Panc1 (cell line): ENCODE results near the gene FRMD5. TPM values are rescaled to one million over a fixed set of nuclear protein-coding genes. Genes with fewer than 3 reads are reported as not detected.

Experiments
- ATAC-seq: fragments of 200-7000 bp; cut with Tn5 transposase; 2 replicates; pipeline ENCODE4 v1.9.1; 2020; ENCODE audit warnings: mild to moderate bottlenecking, moderate library complexity
- BruUV-seq: library from RNA; stranded (reverse); fragments of 400-500 nt; replicated peaks from 2 replicates; lab custom pipeline; 2021; lab: Mats Ljungman, UMichigan
- CTCF ChIA-PET: fragments of 300-600 bp; sonication (Branson Sonifier 250); formaldehyde crosslinking; loops from one replicate; lab custom pipeline; 2022; ENCODE audit warnings: antibody characterized with exemption; lab: Charles Lee
- POLR2A ChIA-PET: fragments of 300-600 bp; sonication (Branson Sonifier 250); formaldehyde crosslinking; loops from one replicate; lab custom pipeline; 2022; ENCODE audit warnings: antibody characterized with exemption; lab: Charles Lee
- DNase-seq: peaks from one replicate; pipeline ENCODE4 v3.0.0-alpha.2; 2010; ENCODE audit warnings: low read depth, low spot score
- H3K27ac ChIP-seq: 2 replicates; pipeline ENCODE4 v1.5.1; 2011; ENCODE audit warnings: mild to moderate bottlenecking, low read length, inconsistent platforms
- H3K27me3 ChIP-seq: fragments of 200-500 bp; sonication (Bioruptor generic); 2 replicates; pipeline ENCODE4 v1.6.0; 2014; ENCODE audit warnings: low read length, inconsistent platforms; ENCODE audit not compliant: control insufficient read depth, insufficient read depth
- H3K36me3 ChIP-seq: fragments of 200-500 bp; sonication (Bioruptor generic); 2 replicates; pipeline ENCODE4 v1.5.1; 2014; ENCODE audit warnings: inconsistent platforms, mild to moderate bottlenecking, low read length, moderate library complexity; ENCODE audit not compliant: control insufficient read depth, insufficient read depth
- H3K4me1 ChIP-seq: 2 replicates; pipeline ENCODE4 v1.5.1; 2011; ENCODE audit warnings: inconsistent platforms, mild to moderate bottlenecking, low read length, moderate library complexity; ENCODE audit not compliant: control insufficient read depth, insufficient read depth
- H3K4me3 ChIP-seq, 2 experiments: 2 replicates each; pipeline ENCODE4 v1.5.1; 2011 to 2012; ENCODE audit warnings: low read depth in 2 of 2, low read length in 2 of 2, mild to moderate bottlenecking in 2 of 2, inconsistent platforms in 1 of 2, moderate library complexity in 1 of 2
- H3K9me3 ChIP-seq: fragments of 200-500 bp; sonication (Bioruptor generic); 2 replicates; pipeline ENCODE4 v1.5.1; 2014; ENCODE audit warnings: low read depth, mild to moderate bottlenecking, inconsistent platforms, low read length, moderate library complexity; ENCODE audit not compliant: control insufficient read depth, insufficient read depth
- POLR2AphosphoS5 ChIP-seq: IDR thresholded peaks from 2 replicates; pipeline ENCODE4 v1.6.1; 2012; ENCODE audit warnings: mild to moderate bottlenecking, low read depth, low read length, moderate library complexity
- SIN3A ChIP-seq: IDR thresholded peaks from 2 replicates; pipeline ENCODE4 v1.6.1; 2012; ENCODE audit warnings: low read depth, mild to moderate bottlenecking, low read length, moderate library complexity, borderline replicate concordance; ENCODE audit not compliant: insufficient read depth
- TCF7L2 ChIP-seq: IDR thresholded peaks from 2 replicates; pipeline ENCODE4 v1.6.1; 2011; ENCODE audit warnings: mild to moderate bottlenecking, low read depth, low read length, inconsistent platforms
- in situ Hi-C: cut with HindIII; loops from 2 replicates; pipeline ENCODE4 v1.10.0; 2016; ENCODE audit warnings: low sequenced_read_pairs, low pct_unique_long_range_greater_than_20kb
- intact Hi-C: fragments of 100-400 bp; cut with micrococcal nuclease; formaldehyde crosslinking; loops from one replicate; pipeline ENCODE4 v1.10.0; 2022; ENCODE audit not compliant: unreplicated experiment
- total RNA-seq: library from RNA; stranded (reverse); gene quantifications from one replicate; pipeline ENCODE4 v1.2.1, GENCODE V29; 2021; ENCODE audit not compliant: unreplicated experiment
- TF ChIP-seq, protein P1 (sequence below): fragments of 450-650 bp; IDR thresholded peaks from 2 replicates; pipeline ENCODE4 v1.5.1; 2017; ENCODE audit warnings: mild to moderate bottlenecking
- TF ChIP-seq, protein P2 (sequence below), 2 experiments: IDR thresholded peaks; 2 replicates each; pipeline ENCODE4 v1.6.1; 2011 to 2012; ENCODE audit warnings: low read depth in 2 of 2, control low read depth in 1 of 2, low read length in 1 of 2, mild to moderate bottlenecking in 1 of 2, moderate library complexity in 1 of 2; ENCODE audit not compliant: insufficient read depth in 1 of 2

The FRMD5 gene
- total RNA-seq, 1 experiment from 2014 or later: 18.3 TPM

DNA sequence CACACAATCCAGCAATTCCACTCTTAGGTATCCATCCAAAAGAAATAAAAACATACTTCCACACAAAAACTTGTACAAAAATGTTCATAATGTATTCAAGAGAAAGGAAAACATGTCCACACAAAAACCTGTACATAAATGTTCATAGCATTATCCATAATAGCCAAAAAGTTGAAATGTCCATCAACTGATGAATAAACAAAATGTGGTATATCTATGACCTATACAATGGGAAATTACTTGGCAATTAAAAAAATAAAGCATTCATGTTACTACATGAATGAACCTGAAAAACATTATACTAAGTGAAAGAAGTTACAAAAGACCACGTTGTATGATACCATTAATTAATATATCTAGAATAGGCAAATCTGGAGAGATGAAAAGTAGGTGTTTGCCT is 17.9 kb downstream of the FRMD5 start:
- no peak overlapping the region for H3K27ac ChIP-seq
- no peak overlapping the region for H3K4me3 ChIP-seq
- CTCF ChIA-PET: interaction anchor here (0.6 kb wide), 1 partner anchor 214 kb away, joined by 3 read pairs; no protein-coding TSS in a partner anchor
- intact Hi-C loops (no loop called here), in situ Hi-C loops (no loop called here)
- TSS peak; percentile 12 for BruUV-seq
- no peaks in the 10 kb centered on the region for H3K27me3 ChIP-seq
- H3K4me1 ChIP-seq: no peaks in the 10 kb centered on the region
- DNase-seq (no peak), ATAC-seq (no peak)
- TF ChIP-seq, protein P1, sequence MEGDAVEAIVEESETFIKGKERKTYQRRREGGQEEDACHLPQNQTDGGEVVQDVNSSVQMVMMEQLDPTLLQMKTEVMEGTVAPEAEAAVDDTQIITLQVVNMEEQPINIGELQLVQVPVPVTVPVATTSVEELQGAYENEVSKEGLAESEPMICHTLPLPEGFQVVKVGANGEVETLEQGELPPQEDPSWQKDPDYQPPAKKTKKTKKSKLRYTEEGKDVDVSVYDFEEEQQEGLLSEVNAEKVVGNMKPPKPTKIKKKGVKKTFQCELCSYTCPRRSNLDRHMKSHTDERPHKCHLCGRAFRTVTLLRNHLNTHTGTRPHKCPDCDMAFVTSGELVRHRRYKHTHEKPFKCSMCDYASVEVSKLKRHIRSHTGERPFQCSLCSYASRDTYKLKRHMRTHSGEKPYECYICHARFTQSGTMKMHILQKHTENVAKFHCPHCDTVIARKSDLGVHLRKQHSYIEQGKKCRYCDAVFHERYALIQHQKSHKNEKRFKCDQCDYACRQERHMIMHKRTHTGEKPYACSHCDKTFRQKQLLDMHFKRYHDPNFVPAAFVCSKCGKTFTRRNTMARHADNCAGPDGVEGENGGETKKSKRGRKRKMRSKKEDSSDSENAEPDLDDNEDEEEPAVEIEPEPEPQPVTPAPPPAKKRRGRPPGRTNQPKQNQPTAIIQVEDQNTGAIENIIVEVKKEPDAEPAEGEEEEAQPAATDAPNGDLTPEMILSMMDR: no peak
- no peak for TF ChIP-seq SIN3A
- TF ChIP-seq, protein P2, sequence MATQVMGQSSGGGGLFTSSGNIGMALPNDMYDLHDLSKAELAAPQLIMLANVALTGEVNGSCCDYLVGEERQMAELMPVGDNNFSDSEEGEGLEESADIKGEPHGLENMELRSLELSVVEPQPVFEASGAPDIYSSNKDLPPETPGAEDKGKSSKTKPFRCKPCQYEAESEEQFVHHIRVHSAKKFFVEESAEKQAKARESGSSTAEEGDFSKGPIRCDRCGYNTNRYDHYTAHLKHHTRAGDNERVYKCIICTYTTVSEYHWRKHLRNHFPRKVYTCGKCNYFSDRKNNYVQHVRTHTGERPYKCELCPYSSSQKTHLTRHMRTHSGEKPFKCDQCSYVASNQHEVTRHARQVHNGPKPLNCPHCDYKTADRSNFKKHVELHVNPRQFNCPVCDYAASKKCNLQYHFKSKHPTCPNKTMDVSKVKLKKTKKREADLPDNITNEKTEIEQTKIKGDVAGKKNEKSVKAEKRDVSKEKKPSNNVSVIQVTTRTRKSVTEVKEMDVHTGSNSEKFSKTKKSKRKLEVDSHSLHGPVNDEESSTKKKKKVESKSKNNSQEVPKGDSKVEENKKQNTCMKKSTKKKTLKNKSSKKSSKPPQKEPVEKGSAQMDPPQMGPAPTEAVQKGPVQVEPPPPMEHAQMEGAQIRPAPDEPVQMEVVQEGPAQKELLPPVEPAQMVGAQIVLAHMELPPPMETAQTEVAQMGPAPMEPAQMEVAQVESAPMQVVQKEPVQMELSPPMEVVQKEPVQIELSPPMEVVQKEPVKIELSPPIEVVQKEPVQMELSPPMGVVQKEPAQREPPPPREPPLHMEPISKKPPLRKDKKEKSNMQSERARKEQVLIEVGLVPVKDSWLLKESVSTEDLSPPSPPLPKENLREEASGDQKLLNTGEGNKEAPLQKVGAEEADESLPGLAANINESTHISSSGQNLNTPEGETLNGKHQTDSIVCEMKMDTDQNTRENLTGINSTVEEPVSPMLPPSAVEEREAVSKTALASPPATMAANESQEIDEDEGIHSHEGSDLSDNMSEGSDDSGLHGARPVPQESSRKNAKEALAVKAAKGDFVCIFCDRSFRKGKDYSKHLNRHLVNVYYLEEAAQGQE (IDR thresholded peaks at IDR 0.05; ENCODE audit: insufficient read depth in 1 of 2, low read depth in 2 of 2, low read length in 1 of 2): no peak
- TF ChIP-seq TCF7L2: no peak
- no peak for TF ChIP-seq POLR2AphosphoS5
- POLR2A ChIA-PET: no interaction called here
- H3K36me3 ChIP-seq: no peaks in the 10 kb centered on the region
- no peaks in the 10 kb centered on the region for H3K9me3 ChIP-seq

DNA sequence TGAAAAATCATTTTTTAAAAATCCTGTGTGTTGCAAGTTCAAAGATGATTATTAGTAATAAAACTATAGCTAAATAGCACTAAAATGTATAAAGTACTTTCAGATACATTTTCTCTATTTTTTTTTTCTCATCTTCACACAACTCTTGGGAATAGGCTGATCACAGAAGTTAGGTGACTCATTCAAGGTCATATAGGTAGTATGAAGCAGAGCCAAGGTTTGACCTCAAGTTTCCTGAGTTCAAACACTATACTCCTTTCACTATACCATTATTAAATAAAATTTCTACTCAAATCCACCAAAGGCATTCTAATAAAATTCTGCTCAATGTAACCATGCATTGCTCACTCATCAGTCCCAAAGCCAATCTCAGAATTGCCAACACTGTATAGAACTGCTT is 21.3 kb downstream of the FRMD5 start:
- Histone ChIP-seq H3K4me1 (no peaks in the 10 kb centered on the region), H3K27ac (no peak overlapping the region), H3K27me3 (no peaks in the 10 kb centered on the region), H3K4me3 (no peak overlapping the region), H3K36me3 (no peaks in the 10 kb centered on the region), H3K9me3 (no peaks in the 10 kb centered on the region)
- BruUV-seq: no TSS peak
- ChIA-PET POLR2A (no interaction called here), CTCF (interaction anchor here (0.6 kb wide), 2 partner anchors 9 to 57 kb away, joined by 3 to 4 read pairs; no protein-coding TSS in a partner anchor)
- ATAC-seq: no peak
- in situ Hi-C loops (no loop called here), intact Hi-C loops (no loop called here)
- TF ChIP-seq TCF7L2 (no peak), SIN3A (no peak), POLR2AphosphoS5 (no peak)
- TF ChIP-seq, protein P1: no peak
- TF ChIP-seq, protein P2 (IDR thresholded peaks at IDR 0.05; ENCODE audit: insufficient read depth in 1 of 2, low read depth in 2 of 2, low read length in 1 of 2): no peak
- no peak for DNase-seq
